Measurements from ENCODE around the gene ECHDC1.

ECHDC1 gene

GRCh38 chr6:127289934-127290333 is 53.5 kb downstream of the ECHDC1 start:
- DNase-seq (ENCODE audit: low read depth): no peak
- TF ChIP-seq CTCF (IDR thresholded peaks at IDR 0.05; ENCODE audit: low read length, missing control alignments): no peak

GRCh38 chr6:127288705-127289104 is 54.7 kb downstream of the ECHDC1 start:
- no peak for TF ChIP-seq CTCF (IDR thresholded peaks at IDR 0.05; ENCODE audit: low read length, missing control alignments)
- H3K4me3 ChIP-seq (replicated peaks; ENCODE audit: low read depth, low read length): no peak overlapping the region
- DNase-seq (ENCODE audit: low read depth): no peak

More at GRCh38 chr6:127289934-127290333, 53.5 kb downstream of the ECHDC1 start:
- no peak overlapping the region for H3K4me3 ChIP-seq (replicated peaks; ENCODE audit: low read depth, low read length)

- no peak overlapping the region for H3K4me3 ChIP-seq (replicated peaks; ENCODE audit: low read depth, low read length)
- no peak for TF ChIP-seq CTCF (IDR thresholded peaks at IDR 0.05; ENCODE audit: low read length, missing control alignments)
- DNase-seq (ENCODE audit: low read depth): no peak
These were observed 61.2 kb downstream of the ECHDC1 start for GRCh38 chr6:127282184-127282583.

GRCh38 chr6:127279815-127280214 is 63.6 kb downstream of the ECHDC1 start:
- no peak for DNase-seq (ENCODE audit: low read depth)
- TF ChIP-seq CTCF (IDR thresholded peaks at IDR 0.05; ENCODE audit: low read length, missing control alignments): no peak
- H3K4me3 ChIP-seq (replicated peaks; ENCODE audit: low read depth, low read length): no peak overlapping the region

- no peak for TF ChIP-seq CTCF (IDR thresholded peaks at IDR 0.05; ENCODE audit: low read length, missing control alignments)
- no peak for DNase-seq (ENCODE audit: low read depth)
- H3K4me3 ChIP-seq (replicated peaks; ENCODE audit: low read depth, low read length): no peak overlapping the region
These were observed 65.2 kb downstream of the ECHDC1 start for GRCh38 chr6:127277878-127278843.

GRCh38 chr6:127276331-127276730 is 67.1 kb downstream of the ECHDC1 start:
- DNase-seq (ENCODE audit: low read depth): no peak
- H3K4me3 ChIP-seq (replicated peaks; ENCODE audit: low read depth, low read length): no peak overlapping the region

More at GRCh38 chr6:127276331-127276730, 67.1 kb downstream of the ECHDC1 start:
- TF ChIP-seq CTCF (IDR thresholded peaks at IDR 0.05; ENCODE audit: low read length, missing control alignments): no peak

Data from fibroblast of pulmonary artery (primary cell).